Right lobe of liver (tissue), 4 donors: ENCODE data around the gene PLA2G4C.

ENCODE experiments used
- POLR2A ChIP-seq: fragments of 450-650 bp; IDR thresholded peaks from one replicate; pipeline ENCODE4 v1.6.1; 2017; ENCODE audit warnings: antibody characterized with exemption, mild to moderate bottlenecking
- TF ChIP-seq, protein P1 (sequence below), 4 donors: fragments of 200-600 bp in 3 of 4; fragments of 450-650 bp in 1 of 4; IDR thresholded peaks; one replicate each; pipeline versions ENCODE4 v1.5.1 to v1.8.0; 2016 to 2022; ENCODE audit warnings: antibody characterized with exemption in 4 of 4, mild to moderate bottlenecking in 2 of 4
- donor health status: DM: no; HTN: no; CAD: no.
- donor health status: DM: no; HTN: no; CAD: no.
- donor health status: DM: no; HTN: yes; CAD: no.

DNA sequence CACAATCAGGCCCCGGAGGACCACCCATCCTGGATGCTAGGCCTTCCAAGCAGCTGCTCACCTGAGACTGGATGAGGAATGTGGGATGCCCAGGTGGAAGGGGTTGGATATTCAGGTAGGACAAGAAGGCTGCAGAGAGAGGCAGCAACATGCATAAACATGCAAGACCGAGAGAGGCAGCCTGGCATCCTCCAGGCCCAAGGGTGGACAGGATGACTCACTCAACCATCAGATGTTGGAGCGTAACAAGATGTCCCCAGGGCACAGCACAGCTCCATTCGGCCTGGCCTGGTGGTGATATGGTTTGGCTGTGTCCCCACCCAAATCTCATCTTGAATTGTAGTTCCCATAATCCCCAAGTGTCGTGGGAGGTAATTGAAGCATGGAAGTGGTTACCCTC lies 56.8 kb downstream of the PLA2G4C start:
- TF ChIP-seq, protein P1, sequence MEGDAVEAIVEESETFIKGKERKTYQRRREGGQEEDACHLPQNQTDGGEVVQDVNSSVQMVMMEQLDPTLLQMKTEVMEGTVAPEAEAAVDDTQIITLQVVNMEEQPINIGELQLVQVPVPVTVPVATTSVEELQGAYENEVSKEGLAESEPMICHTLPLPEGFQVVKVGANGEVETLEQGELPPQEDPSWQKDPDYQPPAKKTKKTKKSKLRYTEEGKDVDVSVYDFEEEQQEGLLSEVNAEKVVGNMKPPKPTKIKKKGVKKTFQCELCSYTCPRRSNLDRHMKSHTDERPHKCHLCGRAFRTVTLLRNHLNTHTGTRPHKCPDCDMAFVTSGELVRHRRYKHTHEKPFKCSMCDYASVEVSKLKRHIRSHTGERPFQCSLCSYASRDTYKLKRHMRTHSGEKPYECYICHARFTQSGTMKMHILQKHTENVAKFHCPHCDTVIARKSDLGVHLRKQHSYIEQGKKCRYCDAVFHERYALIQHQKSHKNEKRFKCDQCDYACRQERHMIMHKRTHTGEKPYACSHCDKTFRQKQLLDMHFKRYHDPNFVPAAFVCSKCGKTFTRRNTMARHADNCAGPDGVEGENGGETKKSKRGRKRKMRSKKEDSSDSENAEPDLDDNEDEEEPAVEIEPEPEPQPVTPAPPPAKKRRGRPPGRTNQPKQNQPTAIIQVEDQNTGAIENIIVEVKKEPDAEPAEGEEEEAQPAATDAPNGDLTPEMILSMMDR (IDR thresholded peaks at IDR 0.05), result no peak
- no peak for TF ChIP-seq POLR2A
